ENCODE data around the gene ANO10.

DNA sequence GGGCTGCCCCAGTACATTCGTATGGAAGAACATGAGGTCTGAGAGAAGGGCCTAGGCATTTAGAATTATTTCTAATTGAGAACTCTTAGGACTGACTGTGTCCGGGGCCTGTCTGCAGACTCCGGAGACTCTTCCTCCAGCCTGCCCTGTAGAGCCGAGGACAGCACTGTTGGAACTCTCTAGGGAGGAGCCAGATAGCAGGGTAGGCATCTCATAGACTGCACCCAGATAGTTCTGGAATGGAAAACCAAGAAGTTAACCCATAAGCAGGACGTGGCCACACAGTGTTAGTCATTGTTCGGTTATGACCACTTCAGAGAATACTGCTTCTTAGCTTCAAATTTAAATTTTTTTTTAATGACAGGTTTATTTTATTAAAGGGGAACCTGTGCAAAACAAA, 275.9 kb downstream of the ANO10 start:
- no peak for TF ChIP-seq TCF7L2 (IDR thresholded peaks at IDR 0.05; ENCODE audit: low read depth, low read length)
- TF ChIP-seq, protein P1, sequence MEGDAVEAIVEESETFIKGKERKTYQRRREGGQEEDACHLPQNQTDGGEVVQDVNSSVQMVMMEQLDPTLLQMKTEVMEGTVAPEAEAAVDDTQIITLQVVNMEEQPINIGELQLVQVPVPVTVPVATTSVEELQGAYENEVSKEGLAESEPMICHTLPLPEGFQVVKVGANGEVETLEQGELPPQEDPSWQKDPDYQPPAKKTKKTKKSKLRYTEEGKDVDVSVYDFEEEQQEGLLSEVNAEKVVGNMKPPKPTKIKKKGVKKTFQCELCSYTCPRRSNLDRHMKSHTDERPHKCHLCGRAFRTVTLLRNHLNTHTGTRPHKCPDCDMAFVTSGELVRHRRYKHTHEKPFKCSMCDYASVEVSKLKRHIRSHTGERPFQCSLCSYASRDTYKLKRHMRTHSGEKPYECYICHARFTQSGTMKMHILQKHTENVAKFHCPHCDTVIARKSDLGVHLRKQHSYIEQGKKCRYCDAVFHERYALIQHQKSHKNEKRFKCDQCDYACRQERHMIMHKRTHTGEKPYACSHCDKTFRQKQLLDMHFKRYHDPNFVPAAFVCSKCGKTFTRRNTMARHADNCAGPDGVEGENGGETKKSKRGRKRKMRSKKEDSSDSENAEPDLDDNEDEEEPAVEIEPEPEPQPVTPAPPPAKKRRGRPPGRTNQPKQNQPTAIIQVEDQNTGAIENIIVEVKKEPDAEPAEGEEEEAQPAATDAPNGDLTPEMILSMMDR (IDR thresholded peaks at IDR 0.05), result no peak
- TF ChIP-seq POLR2AphosphoS5 (IDR thresholded peaks at IDR 0.05; ENCODE audit: low read depth, low read length), result no peak

All from Panc1 (cell line).